AG09309 (cell line): ENCODE results near the gene HYI.
"Not testable (repeated sequence)": the region's sequence is repeated elsewhere in the genome, so short reads cannot be mapped to it uniquely, and the experiment has no call there.

Source experiments
- DNase-seq: peaks from one replicate; pipeline ENCODE4 v3.0.0-alpha.2; 2010; ENCODE audit warnings: low read depth
- H3K4me3 ChIP-seq: 2 replicates; pipeline ENCODE4 v1.5.1; 2011; ENCODE audit warnings: mild to moderate bottlenecking, low read depth, low read length, moderate library complexity; ENCODE audit not compliant: control insufficient read depth
- TF ChIP-seq, protein P1 (sequence below): IDR thresholded peaks from 2 replicates; pipeline ENCODE4 v1.5.1; 2011; ENCODE audit warnings: mild to moderate bottlenecking, low read depth, low read length, inconsistent platforms; ENCODE audit not compliant: insufficient read depth, control insufficient read depth; ENCODE audit errors: missing control alignments

The HYI gene

DNA sequence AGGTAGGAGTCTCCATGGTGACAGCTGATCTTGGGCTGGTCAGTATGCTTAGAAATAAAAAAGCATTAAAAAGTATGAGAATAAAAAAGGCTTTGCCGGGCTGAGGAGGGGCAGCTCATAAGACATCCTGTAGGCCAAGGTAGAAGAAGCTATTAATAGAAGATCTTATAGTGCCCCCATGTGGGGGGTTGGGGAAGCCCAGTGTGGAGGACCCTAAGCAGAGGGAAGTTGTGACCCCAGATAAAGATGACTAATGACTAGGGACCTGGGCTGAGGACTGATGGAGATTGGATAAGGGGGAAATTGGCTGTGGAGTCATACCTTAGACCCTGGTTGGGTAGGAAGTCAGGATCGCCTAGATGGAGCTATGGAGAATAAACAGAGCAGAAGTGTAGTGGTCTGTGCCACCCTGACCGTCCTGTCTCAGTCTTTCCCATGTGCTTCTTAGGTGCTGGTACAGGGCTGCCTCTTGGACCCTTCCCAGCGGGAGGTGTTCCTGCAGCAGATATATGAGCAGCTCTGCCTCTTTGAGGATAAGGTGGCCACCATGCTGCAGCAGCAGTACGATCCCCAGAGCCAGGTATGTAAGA is 39.0 kb downstream of the HYI start:
- TF ChIP-seq, protein P1, sequence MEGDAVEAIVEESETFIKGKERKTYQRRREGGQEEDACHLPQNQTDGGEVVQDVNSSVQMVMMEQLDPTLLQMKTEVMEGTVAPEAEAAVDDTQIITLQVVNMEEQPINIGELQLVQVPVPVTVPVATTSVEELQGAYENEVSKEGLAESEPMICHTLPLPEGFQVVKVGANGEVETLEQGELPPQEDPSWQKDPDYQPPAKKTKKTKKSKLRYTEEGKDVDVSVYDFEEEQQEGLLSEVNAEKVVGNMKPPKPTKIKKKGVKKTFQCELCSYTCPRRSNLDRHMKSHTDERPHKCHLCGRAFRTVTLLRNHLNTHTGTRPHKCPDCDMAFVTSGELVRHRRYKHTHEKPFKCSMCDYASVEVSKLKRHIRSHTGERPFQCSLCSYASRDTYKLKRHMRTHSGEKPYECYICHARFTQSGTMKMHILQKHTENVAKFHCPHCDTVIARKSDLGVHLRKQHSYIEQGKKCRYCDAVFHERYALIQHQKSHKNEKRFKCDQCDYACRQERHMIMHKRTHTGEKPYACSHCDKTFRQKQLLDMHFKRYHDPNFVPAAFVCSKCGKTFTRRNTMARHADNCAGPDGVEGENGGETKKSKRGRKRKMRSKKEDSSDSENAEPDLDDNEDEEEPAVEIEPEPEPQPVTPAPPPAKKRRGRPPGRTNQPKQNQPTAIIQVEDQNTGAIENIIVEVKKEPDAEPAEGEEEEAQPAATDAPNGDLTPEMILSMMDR: peak; percentile 60
- no peak overlapping the region for H3K4me3 ChIP-seq
- DNase-seq: no peak

DNA sequence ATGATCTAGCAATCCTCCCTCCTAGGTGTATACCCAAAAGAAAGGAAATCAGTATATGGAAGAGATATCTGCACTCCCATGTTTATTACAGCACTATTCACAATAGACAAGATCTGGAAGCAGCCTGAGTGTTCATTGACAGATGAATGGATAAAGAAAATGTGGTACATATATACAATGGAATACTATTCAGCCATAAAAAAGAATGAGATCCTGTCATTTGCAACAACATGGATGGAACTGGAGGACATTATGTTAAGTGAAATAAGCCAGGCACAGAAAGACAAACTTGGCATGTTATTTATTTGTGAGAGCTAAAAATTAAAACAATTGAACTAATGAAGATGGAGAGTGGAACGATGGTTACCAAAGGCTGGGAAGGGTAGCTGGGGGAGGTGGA is 40.3 kb downstream of the HYI start:
- not testable (repeated sequence) for DNase-seq, H3K4me3 ChIP-seq

DNA sequence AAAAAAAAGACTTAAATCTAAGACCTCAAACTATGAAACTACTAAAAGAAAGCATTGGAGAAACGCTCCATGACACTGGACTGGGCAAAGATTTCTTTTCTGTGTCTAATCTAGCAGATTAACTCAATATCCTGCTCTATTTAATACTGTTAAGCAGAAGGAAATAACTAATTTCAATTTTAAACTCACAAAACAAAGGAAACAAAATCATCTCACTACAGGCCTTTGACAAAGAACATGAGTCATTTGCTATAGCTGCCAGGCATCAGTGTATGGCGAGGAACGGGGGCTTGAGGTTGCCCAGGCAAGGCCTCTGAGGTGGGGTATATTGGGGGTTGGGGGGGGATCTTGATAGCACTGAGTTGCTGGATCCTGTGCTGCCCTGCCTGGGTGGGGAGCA is 43.2 kb downstream of the HYI start:
- DNase-seq: no peak
- no peak overlapping the region for H3K4me3 ChIP-seq
- TF ChIP-seq, protein P1: no peak

DNA sequence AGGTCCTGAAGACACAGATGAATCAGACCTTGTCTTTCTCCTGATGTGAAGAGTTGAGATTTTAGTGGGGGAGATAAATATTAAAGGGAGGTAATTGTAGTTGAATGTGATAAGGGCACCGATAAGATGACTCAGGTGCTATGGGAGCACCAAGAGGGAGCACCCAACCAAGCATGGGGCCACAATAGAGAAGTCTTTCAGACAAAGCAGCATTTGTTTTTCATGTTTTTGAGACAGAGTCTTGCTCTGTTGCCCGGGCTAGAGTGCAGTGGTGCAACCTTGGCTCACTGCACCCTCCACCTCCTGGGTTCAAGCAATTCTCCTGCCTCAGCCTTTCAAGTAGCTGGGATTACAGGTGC is 47.9 kb downstream of the HYI start:
- no peak for DNase-seq
- H3K4me3 ChIP-seq: no peak overlapping the region
- TF ChIP-seq, protein P1: no peak

DNA sequence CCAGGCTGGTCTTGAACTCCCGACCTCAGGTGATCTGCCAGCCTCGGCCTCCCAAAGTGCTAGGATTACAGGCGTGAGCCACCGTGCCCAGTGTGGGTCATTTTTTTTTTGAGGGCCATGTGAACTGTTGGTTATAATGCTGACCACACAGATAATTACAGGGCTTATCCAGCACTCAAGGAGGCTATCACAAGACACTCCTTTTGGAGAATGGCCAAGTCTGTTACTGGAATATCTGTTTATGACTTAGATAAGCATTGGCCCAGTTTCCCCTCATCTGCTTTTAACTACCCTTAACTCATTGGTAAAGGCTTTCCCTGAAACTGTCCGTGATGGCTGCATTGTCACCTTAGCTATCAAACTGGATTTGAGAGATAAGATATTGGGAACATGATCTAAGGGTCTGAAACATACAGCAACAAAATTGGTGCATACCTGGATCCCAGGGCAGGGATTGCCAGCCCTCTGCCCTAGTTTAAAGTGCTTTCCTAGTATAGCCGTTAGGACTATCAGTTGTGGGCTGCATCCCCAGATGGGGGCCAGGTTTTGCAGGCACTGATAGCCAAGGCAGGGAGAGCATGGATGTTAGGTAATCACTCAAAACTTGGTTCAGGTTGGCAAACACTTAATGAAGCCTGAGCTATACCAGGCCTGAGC is 48.4 kb downstream of the HYI start:
- TF ChIP-seq, protein P1: no peak
- H3K4me3 ChIP-seq: no peak overlapping the region
- no peak for DNase-seq

DNA sequence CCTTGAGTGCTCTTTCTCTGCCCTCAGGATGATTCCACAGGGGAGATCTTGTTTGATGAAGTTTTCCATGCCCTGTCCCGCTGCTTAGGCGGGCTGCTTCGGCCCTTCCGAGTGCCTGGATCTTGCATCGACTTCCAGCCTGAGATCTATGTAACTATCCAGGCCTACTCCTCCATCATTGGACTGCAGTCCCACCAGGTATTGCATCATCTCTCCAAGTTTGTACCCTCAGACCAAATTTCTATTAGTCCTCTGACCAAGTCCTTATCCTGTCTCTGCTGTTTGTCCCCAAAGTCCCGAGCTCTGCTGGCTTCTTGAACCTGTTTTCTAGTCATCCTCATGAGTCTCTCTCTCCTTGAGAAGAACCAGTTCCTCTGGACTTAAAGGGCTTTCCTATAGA is 49.4 kb downstream of the HYI start:
- no peak for DNase-seq
- TF ChIP-seq, protein P1: no peak
- H3K4me3 ChIP-seq: no peak overlapping the region

DNA sequence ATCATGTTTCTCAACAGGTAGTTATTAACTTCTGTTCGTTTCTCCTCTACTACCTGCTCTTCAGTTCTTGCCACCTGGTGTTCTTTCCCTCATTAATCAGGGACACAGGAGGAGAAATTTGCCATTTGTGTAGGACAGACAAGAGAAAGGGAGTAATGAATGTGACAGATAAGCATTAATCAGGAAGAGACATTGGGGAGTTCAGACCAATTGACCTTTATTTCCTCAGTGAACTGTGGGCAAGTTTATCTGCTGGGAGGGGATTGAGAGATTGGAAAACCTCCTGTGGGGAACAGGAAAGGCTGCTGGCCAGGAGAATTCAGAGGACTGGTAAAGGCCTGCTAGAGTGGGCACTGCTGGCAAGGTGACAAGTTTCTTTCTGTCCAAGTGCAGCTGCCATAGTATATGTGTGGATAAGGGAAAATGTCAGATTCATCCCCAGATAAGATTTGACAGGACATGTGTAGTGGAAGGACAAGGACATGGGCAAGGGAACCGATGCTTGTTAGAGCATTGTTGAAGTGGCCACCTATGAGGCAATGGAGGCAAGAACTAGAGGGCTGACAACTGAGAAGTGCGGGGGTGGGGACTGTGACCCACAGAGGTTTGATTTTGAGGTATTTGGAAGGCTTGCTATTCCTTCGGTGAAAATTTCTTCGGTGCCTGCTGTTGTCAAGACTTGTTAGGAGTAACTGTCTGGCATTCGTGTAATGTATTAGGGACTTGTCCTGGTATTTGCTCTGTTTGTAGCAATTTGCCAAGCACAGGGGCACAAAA is 51.5 kb downstream of the HYI start:
- H3K4me3 ChIP-seq: no peak overlapping the region
- DNase-seq: no peak
- TF ChIP-seq, protein P1: no peak
